Cardiac fibroblast (primary cell): Measurements from ENCODE around the gene PLA2G5.

Experiments
- DNase-seq, 2 donors: peaks; one replicate each; pipeline versions ENCODE4 v3.0.0 to v3.0.0-alpha.2; 2010; ENCODE audit warnings: low read depth in 2 of 2
- H3K4me3 ChIP-seq, 2 donors: replicated peaks in 1 of 2; 1 replicate in 1 of 2; 2 replicates in 1 of 2; pipeline ENCODE4 v1.5.1; 2011; ENCODE audit warnings: low read depth in 2 of 2, low read length in 2 of 2, mild to moderate bottlenecking in 2 of 2, moderate library complexity in 1 of 2
- CTCF ChIP-seq: IDR thresholded peaks from one replicate; pipeline ENCODE4 v1.5.1; 2011; ENCODE audit warnings: low read depth, mild to moderate bottlenecking, low read length, inconsistent platforms

The PLA2G5 gene

GRCh38 chr1:20074725-20075171 is 4.8 kb downstream of the PLA2G5 start:
- peak; percentile 53 to 54 for DNase-seq
- H3K4me3 ChIP-seq: no peak overlapping the region
- no peak for TF ChIP-seq CTCF

GRCh38 chr1:20075345-20075744 is 5.4 kb downstream of the PLA2G5 start:
- no peak for TF ChIP-seq CTCF
- H3K4me3 ChIP-seq: no peak overlapping the region
- peak in 1 of 2 donors; percentile 39 for DNase-seq

GRCh38 chr1:20076223-20076622 is 6.2 kb downstream of the PLA2G5 start:
- H3K4me3 ChIP-seq: no peak overlapping the region
- DNase-seq: no peak
- no peak for TF ChIP-seq CTCF

- H3K4me3 ChIP-seq: no peak overlapping the region
- TF ChIP-seq CTCF: no peak
- no peak for DNase-seq
Measured at GRCh38 chr1:20076710-20077461, 6.9 kb downstream of the PLA2G5 start.

- no peak for DNase-seq
- TF ChIP-seq CTCF: no peak
- no peak overlapping the region for H3K4me3 ChIP-seq
Measured at GRCh38 chr1:20078171-20078651, 8.2 kb downstream of the PLA2G5 start.

GRCh38 chr1:20078711-20079110 is 8.7 kb downstream of the PLA2G5 start:
- no peak for TF ChIP-seq CTCF
- H3K4me3 ChIP-seq: no peak overlapping the region
- DNase-seq: no peak
